Activated CD8-positive, alpha-beta T cell treated with anti-CD3 and anti-CD28 coated beads for 36 hours (primary cell): ENCODE data around the gene PAH. TPM values are rescaled to one million over a fixed set of nuclear protein-coding genes. Genes with fewer than 3 reads are reported as not detected.

Experiments
- ATAC-seq: fragments of 200-7000 bp; cut with Tn5 transposase; one replicate; pipeline ENCODE4 v1.10.0; 2021; ENCODE audit warnings: mild to moderate bottlenecking, moderate library complexity
- CTCF ChIA-PET: fragments of 350-600 bp; sonication (Branson Sonifier 250); formaldehyde crosslinking; loops from one replicate; lab custom pipeline; 2021; ENCODE audit warnings: antibody characterized with exemption; lab: Charles Lee
- POLR2A ChIA-PET: fragments of 350-600 bp; sonication (Branson Sonifier 250); formaldehyde crosslinking; loops from one replicate; lab custom pipeline; 2021; ENCODE audit warnings: antibody characterized with exemption; lab: Charles Lee
- DNase-seq: peaks from one replicate; pipeline ENCODE4 v3.0.0-alpha.2; 2020
- H3K27ac Mint-ChIP-seq: one replicate; pipeline ENCODE4 v1.8.0; 2021; ENCODE audit warnings: mild to moderate bottlenecking, mixed read lengths
- H3K27me3 Mint-ChIP-seq: one replicate; pipeline ENCODE4 v1.8.0; 2021; ENCODE audit warnings: mixed read lengths
- H3K36me3 Mint-ChIP-seq: one replicate; pipeline ENCODE4 v1.8.0; 2021; ENCODE audit warnings: low read depth, mixed read lengths
- H3K4me1 Mint-ChIP-seq: one replicate; pipeline ENCODE4 v1.8.0; 2021; ENCODE audit warnings: low read depth, mixed read lengths
- H3K4me3 Mint-ChIP-seq: one replicate; pipeline ENCODE4 v1.8.0; 2021; ENCODE audit warnings: mild to moderate bottlenecking, moderate library complexity, mixed read lengths
- H3K9me3 Mint-ChIP-seq: one replicate; pipeline ENCODE4 v1.8.0; 2021; ENCODE audit warnings: mixed read lengths
- intact Hi-C: fragments of 100-400 bp; cut with micrococcal nuclease; formaldehyde crosslinking; loops from one replicate; pipeline ENCODE4 v1.10.0; 2022
- total RNA-seq, 2 experiments: library from RNA; stranded (reverse); gene quantifications; one replicate each; pipeline ENCODE4 v1.2.3, GENCODE V29; 2021
- TF ChIP-seq, protein P1 (sequence below): fragments of 200-600 bp; IDR thresholded peaks from one replicate; pipeline ENCODE4 v1.8.0; 2022; ENCODE audit warnings: antibody characterized with exemption, mild to moderate bottlenecking

The PAH gene
- total RNA-seq, 2 experiments from 2014 or later: not detected

- CTCF ChIA-PET: no interaction called here
- no peak overlapping the region for H3K27ac Mint-ChIP-seq
- POLR2A ChIA-PET: no interaction called here
- H3K4me1 Mint-ChIP-seq: no peaks in the 10 kb centered on the region
- H3K27me3 Mint-ChIP-seq: peaks cover 16% of the 10 kb centered on the region
- H3K9me3 Mint-ChIP-seq: no peaks in the 10 kb centered on the region
- H3K36me3 Mint-ChIP-seq: no peaks in the 10 kb centered on the region
- DNase-seq: no peak
- intact Hi-C loops: no loop called here
- TF ChIP-seq, protein P1, sequence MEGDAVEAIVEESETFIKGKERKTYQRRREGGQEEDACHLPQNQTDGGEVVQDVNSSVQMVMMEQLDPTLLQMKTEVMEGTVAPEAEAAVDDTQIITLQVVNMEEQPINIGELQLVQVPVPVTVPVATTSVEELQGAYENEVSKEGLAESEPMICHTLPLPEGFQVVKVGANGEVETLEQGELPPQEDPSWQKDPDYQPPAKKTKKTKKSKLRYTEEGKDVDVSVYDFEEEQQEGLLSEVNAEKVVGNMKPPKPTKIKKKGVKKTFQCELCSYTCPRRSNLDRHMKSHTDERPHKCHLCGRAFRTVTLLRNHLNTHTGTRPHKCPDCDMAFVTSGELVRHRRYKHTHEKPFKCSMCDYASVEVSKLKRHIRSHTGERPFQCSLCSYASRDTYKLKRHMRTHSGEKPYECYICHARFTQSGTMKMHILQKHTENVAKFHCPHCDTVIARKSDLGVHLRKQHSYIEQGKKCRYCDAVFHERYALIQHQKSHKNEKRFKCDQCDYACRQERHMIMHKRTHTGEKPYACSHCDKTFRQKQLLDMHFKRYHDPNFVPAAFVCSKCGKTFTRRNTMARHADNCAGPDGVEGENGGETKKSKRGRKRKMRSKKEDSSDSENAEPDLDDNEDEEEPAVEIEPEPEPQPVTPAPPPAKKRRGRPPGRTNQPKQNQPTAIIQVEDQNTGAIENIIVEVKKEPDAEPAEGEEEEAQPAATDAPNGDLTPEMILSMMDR: no peak
- no peak overlapping the region for H3K4me3 Mint-ChIP-seq
- ATAC-seq: no peak
Observed at GRCh38 chr12:102912258-102912657, 4.8 kb downstream of the PAH start.

- CTCF ChIA-PET: no interaction called here
- intact Hi-C loops: no loop called here
Observed at GRCh38 chr12:102911320-102911719, 5.7 kb downstream of the PAH start.

GRCh38 chr12:102910792-102911191, 6.3 kb downstream of the PAH start:
- Mint-ChIP-seq H3K4me3 (no peak overlapping the region), H3K36me3 (no peaks in the 10 kb centered on the region), H3K27ac (no peak overlapping the region), H3K27me3 (peaks cover 12% of the 10 kb centered on the region), H3K4me1 (no peaks in the 10 kb centered on the region), H3K9me3 (no peaks in the 10 kb centered on the region)
- DNase-seq (no peak), ATAC-seq (no peak)
- intact Hi-C loops: no loop called here
- TF ChIP-seq, protein P1: no peak
- ChIA-PET CTCF (no interaction called here), POLR2A (no interaction called here)

More at GRCh38 chr12:102911320-102911719, 5.7 kb downstream of the PAH start:
- ATAC-seq: no peak
- peaks cover 12% of the 10 kb centered on the region for H3K27me3 Mint-ChIP-seq
- DNase-seq: no peak
- no peaks in the 10 kb centered on the region for H3K36me3 Mint-ChIP-seq
- no peaks in the 10 kb centered on the region for H3K4me1 Mint-ChIP-seq
- no peak overlapping the region for H3K27ac Mint-ChIP-seq
- POLR2A ChIA-PET: no interaction called here
- H3K9me3 Mint-ChIP-seq: no peaks in the 10 kb centered on the region
- H3K4me3 Mint-ChIP-seq: no peak overlapping the region
- TF ChIP-seq, protein P1: no peak

DNA sequence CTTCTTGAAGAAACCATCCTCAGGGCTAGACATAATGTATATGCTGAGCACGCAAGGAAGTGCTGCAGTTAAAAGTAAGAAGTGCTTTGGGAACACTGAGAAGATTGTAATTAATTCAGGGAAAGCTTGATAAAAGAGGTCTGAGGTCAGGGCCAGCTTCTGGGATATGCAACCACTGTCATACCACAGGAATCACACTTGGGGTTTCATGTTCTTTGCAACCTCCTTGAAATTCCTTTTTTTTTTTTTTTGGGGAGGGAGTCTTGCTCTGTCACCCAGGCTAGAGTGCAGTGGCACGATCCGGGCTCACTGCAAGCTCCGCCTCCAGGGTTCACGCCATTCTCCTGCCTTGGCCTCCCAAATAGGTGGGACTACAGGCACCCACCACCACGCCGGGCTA, 6.9 kb downstream of the PAH start:
- Mint-ChIP-seq H3K36me3 (no peaks in the 10 kb centered on the region), H3K4me1 (no peaks in the 10 kb centered on the region), H3K9me3 (no peaks in the 10 kb centered on the region), H3K27me3 (peaks cover 12% of the 10 kb centered on the region), H3K27ac (no peak overlapping the region), H3K4me3 (no peak overlapping the region)
- intact Hi-C loops: no loop called here
- ChIA-PET POLR2A (no interaction called here), CTCF (no interaction called here)
- TF ChIP-seq, protein P1: no peak
- DNase-seq (no peak), ATAC-seq (no peak)

GRCh38 chr12:102907918-102908317, 9.1 kb downstream of the PAH start:
- no peaks in the 10 kb centered on the region for H3K4me1 Mint-ChIP-seq
- H3K27ac Mint-ChIP-seq: no peak overlapping the region
- no peaks in the 10 kb centered on the region for H3K36me3 Mint-ChIP-seq
- DNase-seq (no peak), ATAC-seq (no peak)
- H3K9me3 Mint-ChIP-seq: no peaks in the 10 kb centered on the region
- POLR2A ChIA-PET: no interaction called here
- TF ChIP-seq, protein P1: no peak
- H3K27me3 Mint-ChIP-seq: peaks cover 5% of the 10 kb centered on the region
- H3K4me3 Mint-ChIP-seq: no peak overlapping the region
- intact Hi-C loops: no loop called here
- CTCF ChIA-PET: no interaction called here
